ENCODE measurements around the gene NKD2.

DNA sequence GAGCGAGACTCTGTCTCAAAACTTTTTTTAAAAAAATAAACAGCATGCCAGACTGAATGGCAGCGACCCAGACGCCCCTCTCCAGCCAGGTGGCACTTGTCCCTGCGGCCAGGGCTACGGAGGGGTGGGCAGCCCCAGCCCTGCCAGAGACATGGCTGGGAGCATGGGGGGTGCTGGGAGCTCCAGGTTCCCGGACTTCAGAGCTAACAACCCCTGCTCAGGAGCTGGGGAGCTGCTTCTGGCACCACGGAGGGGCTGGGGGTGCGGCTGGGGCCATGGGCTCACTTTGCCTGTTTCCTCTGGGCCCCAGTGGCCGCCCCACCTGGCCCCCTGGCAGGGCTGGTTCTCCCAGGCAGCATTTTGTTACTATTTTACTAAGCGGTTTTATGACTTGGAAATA, 53.3 kb downstream of the NKD2 start:
- TF ChIP-seq EZH2phosphoT487 (conservative IDR thresholded peaks at IDR 0.05; ENCODE audit: low read length): no peak
- TF ChIP-seq, protein P1, sequence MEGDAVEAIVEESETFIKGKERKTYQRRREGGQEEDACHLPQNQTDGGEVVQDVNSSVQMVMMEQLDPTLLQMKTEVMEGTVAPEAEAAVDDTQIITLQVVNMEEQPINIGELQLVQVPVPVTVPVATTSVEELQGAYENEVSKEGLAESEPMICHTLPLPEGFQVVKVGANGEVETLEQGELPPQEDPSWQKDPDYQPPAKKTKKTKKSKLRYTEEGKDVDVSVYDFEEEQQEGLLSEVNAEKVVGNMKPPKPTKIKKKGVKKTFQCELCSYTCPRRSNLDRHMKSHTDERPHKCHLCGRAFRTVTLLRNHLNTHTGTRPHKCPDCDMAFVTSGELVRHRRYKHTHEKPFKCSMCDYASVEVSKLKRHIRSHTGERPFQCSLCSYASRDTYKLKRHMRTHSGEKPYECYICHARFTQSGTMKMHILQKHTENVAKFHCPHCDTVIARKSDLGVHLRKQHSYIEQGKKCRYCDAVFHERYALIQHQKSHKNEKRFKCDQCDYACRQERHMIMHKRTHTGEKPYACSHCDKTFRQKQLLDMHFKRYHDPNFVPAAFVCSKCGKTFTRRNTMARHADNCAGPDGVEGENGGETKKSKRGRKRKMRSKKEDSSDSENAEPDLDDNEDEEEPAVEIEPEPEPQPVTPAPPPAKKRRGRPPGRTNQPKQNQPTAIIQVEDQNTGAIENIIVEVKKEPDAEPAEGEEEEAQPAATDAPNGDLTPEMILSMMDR (IDR thresholded peaks at IDR 0.05; ENCODE audit: insufficient read depth, low read length, poor library complexity, severe bottlenecking): no peak
